ENCODE measurements around the gene SLAMF7. TPM values are rescaled to one million over a fixed set of nuclear protein-coding genes. Genes with fewer than 3 reads are reported as not detected.

The SLAMF7 gene
- total and polyA plus RNA-seq, 2 donors (not counting 1 experiment from before 2014, with no cell fraction given), result not detected

DNA sequence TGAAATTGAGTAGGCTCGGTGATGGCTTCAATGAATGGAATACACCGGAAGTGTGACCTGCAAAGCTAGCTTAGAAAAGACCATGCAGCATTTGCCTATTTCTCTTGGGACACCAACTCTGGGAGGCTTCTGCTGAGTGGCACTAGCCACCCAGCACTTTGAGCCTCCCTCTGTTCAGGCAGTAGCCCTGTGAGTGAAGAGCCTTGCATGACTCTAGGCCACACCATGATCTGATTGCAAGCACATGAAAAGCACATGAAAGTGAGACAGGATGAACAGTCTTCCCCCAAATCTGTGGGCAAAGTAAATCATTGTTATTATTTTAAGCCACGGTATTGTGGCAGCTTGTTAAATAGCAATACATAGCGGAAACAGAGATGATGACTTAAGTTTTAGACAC, 30.2 kb upstream of the SLAMF7 start:
- Histone ChIP-seq H3K4me3 (replicated peaks in 1 of 4; ENCODE audit: control extremely low read depth in 1 of 4, insufficient read depth in 1 of 4, low read depth in 3 of 4, low read length in 4 of 4) (no peak overlapping the region), H3K9me3 (ENCODE audit: control insufficient read depth, insufficient read depth, low read depth, low read length) (no peaks in the 10 kb centered on the region), H3K4me2 (ENCODE audit: extremely low read depth, insufficient read depth, low read length) (no peak overlapping the region), H3K79me2 (ENCODE audit: control insufficient read depth, insufficient read depth, low read length) (no peaks in the 10 kb centered on the region), H2AFZ (ENCODE audit: low read length) (no peak overlapping the region), H4K20me1 (ENCODE audit: control insufficient read depth, extremely low read depth, insufficient read depth, low read length) (no peaks in the 10 kb centered on the region), H3K9ac (ENCODE audit: insufficient read depth, low read length) (no peak overlapping the region), H3K4me1 (ENCODE audit: control insufficient read depth, extremely low read depth, insufficient read depth, low read length) (no peaks in the 10 kb centered on the region), H3K27ac (ENCODE audit: insufficient read depth, low read length) (no peak overlapping the region), H3K36me3 (ENCODE audit: control insufficient read depth, insufficient read depth, low read length) (no peaks in the 10 kb centered on the region), H3K27me3 (ENCODE audit: control insufficient read depth, insufficient read depth, low read length) (no peaks in the 10 kb centered on the region)
- no peak for DNase-seq (ENCODE audit: low read depth in 2 of 2)
- no peak for TF ChIP-seq EZH2 (IDR thresholded peaks at IDR 0.05; ENCODE audit: low read length, missing control alignments)
- TF ChIP-seq, protein P1, sequence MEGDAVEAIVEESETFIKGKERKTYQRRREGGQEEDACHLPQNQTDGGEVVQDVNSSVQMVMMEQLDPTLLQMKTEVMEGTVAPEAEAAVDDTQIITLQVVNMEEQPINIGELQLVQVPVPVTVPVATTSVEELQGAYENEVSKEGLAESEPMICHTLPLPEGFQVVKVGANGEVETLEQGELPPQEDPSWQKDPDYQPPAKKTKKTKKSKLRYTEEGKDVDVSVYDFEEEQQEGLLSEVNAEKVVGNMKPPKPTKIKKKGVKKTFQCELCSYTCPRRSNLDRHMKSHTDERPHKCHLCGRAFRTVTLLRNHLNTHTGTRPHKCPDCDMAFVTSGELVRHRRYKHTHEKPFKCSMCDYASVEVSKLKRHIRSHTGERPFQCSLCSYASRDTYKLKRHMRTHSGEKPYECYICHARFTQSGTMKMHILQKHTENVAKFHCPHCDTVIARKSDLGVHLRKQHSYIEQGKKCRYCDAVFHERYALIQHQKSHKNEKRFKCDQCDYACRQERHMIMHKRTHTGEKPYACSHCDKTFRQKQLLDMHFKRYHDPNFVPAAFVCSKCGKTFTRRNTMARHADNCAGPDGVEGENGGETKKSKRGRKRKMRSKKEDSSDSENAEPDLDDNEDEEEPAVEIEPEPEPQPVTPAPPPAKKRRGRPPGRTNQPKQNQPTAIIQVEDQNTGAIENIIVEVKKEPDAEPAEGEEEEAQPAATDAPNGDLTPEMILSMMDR (conservative IDR thresholded peaks at IDR 0.05 in 1 of 2, IDR thresholded peaks at IDR 0.05 in 1 of 2; ENCODE audit: low read depth in 1 of 2, low read length in 2 of 2), result no peak

DNA sequence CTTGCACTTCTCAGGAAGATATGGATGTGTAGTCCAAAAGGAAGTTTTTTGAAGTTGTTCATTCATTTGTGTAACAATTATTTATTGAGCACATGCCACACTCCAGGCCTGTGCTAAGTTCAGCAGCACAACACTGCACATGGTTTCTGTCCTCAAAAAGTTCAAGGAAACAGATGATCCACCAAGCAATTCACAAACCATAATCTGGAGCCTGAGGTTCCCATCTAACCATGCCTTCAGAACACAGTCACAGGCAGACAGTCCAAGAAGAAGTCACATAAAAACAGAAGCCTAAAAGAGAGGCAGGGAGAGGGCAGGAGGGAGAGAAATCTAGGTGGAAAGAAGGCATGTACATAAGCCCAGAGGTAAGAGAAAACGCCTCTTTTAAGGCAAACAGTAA, 29.3 kb upstream of the SLAMF7 start:
- no peak for DNase-seq (ENCODE audit: low read depth in 2 of 2)
- no peak overlapping the region for H3K27ac ChIP-seq (ENCODE audit: insufficient read depth, low read length)
- H3K4me2 ChIP-seq (ENCODE audit: extremely low read depth, insufficient read depth, low read length), result no peak overlapping the region
- no peaks in the 10 kb centered on the region for H3K36me3 ChIP-seq (ENCODE audit: control insufficient read depth, insufficient read depth, low read length)
- no peaks in the 10 kb centered on the region for H3K9me3 ChIP-seq (ENCODE audit: control insufficient read depth, insufficient read depth, low read depth, low read length)
- no peak overlapping the region for H3K9ac ChIP-seq (ENCODE audit: insufficient read depth, low read length)
- H2AFZ ChIP-seq (ENCODE audit: low read length), result no peak overlapping the region
- no peaks in the 10 kb centered on the region for H3K27me3 ChIP-seq (ENCODE audit: control insufficient read depth, insufficient read depth, low read length)
- H3K4me1 ChIP-seq (ENCODE audit: control insufficient read depth, extremely low read depth, insufficient read depth, low read length), result no peaks in the 10 kb centered on the region
- TF ChIP-seq EZH2 (IDR thresholded peaks at IDR 0.05; ENCODE audit: low read length, missing control alignments), result no peak
- TF ChIP-seq, protein P1 (conservative IDR thresholded peaks at IDR 0.05 in 1 of 2, IDR thresholded peaks at IDR 0.05 in 1 of 2; ENCODE audit: low read depth in 1 of 2, low read length in 2 of 2), result no peak
- no peaks in the 10 kb centered on the region for H3K79me2 ChIP-seq (ENCODE audit: control insufficient read depth, insufficient read depth, low read length)
- no peak overlapping the region for H3K4me3 ChIP-seq (replicated peaks in 1 of 4; ENCODE audit: control extremely low read depth in 1 of 4, insufficient read depth in 1 of 4, low read depth in 3 of 4, low read length in 4 of 4)
- H4K20me1 ChIP-seq (ENCODE audit: control insufficient read depth, extremely low read depth, insufficient read depth, low read length), result no peaks in the 10 kb centered on the region

DNA sequence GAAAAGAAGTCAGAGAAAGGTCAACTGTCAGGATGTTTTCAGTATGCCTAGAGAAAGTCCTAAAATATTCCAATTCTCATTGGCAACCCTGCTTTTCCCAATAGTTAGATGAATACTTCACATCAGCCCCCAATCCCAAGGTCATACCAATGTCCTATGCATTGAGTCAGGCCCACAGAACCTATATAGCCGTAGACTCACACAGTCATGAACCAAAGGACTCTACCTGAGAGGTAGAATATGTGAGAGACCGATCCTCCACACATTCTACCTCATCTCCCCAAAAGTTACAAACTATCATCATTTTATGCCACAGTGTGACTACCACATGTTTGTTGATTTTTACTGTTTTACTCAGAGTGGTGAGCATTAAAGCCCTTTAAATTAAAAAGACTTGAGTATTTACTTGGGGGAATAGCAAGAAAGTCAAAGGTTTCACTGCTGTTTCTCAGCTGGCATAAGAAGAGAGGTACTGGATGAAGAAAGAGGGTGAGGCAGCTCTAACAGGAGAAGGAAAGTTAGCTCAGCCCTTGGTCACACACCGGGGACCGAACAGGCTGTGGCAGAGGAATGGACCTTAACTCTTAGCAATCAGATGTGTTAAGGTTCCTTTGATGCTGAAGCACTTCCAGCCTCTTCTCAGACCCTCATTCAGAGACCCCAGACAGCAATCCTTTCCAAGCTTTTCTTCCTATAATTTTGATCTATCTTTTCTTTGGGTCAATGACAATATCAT, 28.4 kb upstream of the SLAMF7 start:
- DNase-seq (ENCODE audit: low read depth in 2 of 2), result no peak
- no peaks in the 10 kb centered on the region for H3K36me3 ChIP-seq (ENCODE audit: control insufficient read depth, insufficient read depth, low read length)
- no peaks in the 10 kb centered on the region for H3K79me2 ChIP-seq (ENCODE audit: control insufficient read depth, insufficient read depth, low read length)
- no peaks in the 10 kb centered on the region for H3K27me3 ChIP-seq (ENCODE audit: control insufficient read depth, insufficient read depth, low read length)
- no peak overlapping the region for H3K9ac ChIP-seq (ENCODE audit: insufficient read depth, low read length)
- no peaks in the 10 kb centered on the region for H4K20me1 ChIP-seq (ENCODE audit: control insufficient read depth, extremely low read depth, insufficient read depth, low read length)
- H3K4me1 ChIP-seq (ENCODE audit: control insufficient read depth, extremely low read depth, insufficient read depth, low read length), result no peaks in the 10 kb centered on the region
- H3K9me3 ChIP-seq (ENCODE audit: control insufficient read depth, insufficient read depth, low read depth, low read length), result no peaks in the 10 kb centered on the region
- H3K27ac ChIP-seq (ENCODE audit: insufficient read depth, low read length), result no peak overlapping the region
- no peak overlapping the region for H3K4me3 ChIP-seq (replicated peaks in 1 of 4; ENCODE audit: control extremely low read depth in 1 of 4, insufficient read depth in 1 of 4, low read depth in 3 of 4, low read length in 4 of 4)
- H2AFZ ChIP-seq (ENCODE audit: low read length), result no peak overlapping the region
- no peak for TF ChIP-seq EZH2 (IDR thresholded peaks at IDR 0.05; ENCODE audit: low read length, missing control alignments)
- TF ChIP-seq, protein P1 (conservative IDR thresholded peaks at IDR 0.05 in 1 of 2, IDR thresholded peaks at IDR 0.05 in 1 of 2; ENCODE audit: low read depth in 1 of 2, low read length in 2 of 2), result no peak
- H3K4me2 ChIP-seq (ENCODE audit: extremely low read depth, insufficient read depth, low read length), result no peak overlapping the region

All from fibroblast of lung (primary cell).